Mesenchymal stem cell (in vitro differentiated cells and primary cell): Measurements from ENCODE around the gene ACBD5.

ENCODE experiments used
- DNase-seq: peaks from one replicate; pipeline ENCODE4 v3.0.0-alpha.2; 2013
- H2AFZ ChIP-seq: one replicate; pipeline ENCODE4 v1.6.1; 2013; ENCODE audit warnings: low read depth, mild to moderate bottlenecking, control low read depth, inconsistent platforms, low read length, moderate library complexity
- H2AK5ac ChIP-seq: 2 replicates; pipeline ENCODE4 v1.6.1; 2013; ENCODE audit warnings: low read length, moderate library complexity, mild to moderate bottlenecking, inconsistent platforms; ENCODE audit not compliant: severe bottlenecking
- H2BK120ac ChIP-seq: one replicate; pipeline ENCODE4 v1.6.1; 2013; ENCODE audit warnings: low read depth, mild to moderate bottlenecking, inconsistent platforms, low read length, moderate library complexity
- H2BK12ac ChIP-seq, 2 experiments: one replicate each; pipeline ENCODE4 v1.6.1; 2013; ENCODE audit warnings: inconsistent platforms in 2 of 2, low read length in 2 of 2, mild to moderate bottlenecking in 2 of 2, moderate library complexity in 2 of 2, control low read depth in 1 of 2
- H2BK15ac ChIP-seq: one replicate; pipeline ENCODE4 v1.6.1; 2013; ENCODE audit warnings: mild to moderate bottlenecking, low read depth, inconsistent platforms; ENCODE audit not compliant: poor library complexity, severe bottlenecking
- H2BK5ac ChIP-seq: 2 replicates; pipeline ENCODE4 v1.6.1; 2013; ENCODE audit warnings: low read depth, mild to moderate bottlenecking, low read length, control low read depth, inconsistent platforms; ENCODE audit not compliant: poor library complexity, severe bottlenecking
- H3K14ac ChIP-seq, 2 experiments: one replicate each; pipeline ENCODE4 v1.6.1; 2013; ENCODE audit warnings: inconsistent platforms in 2 of 2, low read length in 2 of 2, control low read depth in 1 of 2, mild to moderate bottlenecking in 1 of 2, moderate library complexity in 1 of 2
- H3K18ac ChIP-seq, 2 experiments: one replicate each; pipeline ENCODE4 v1.6.1; 2013; ENCODE audit warnings: inconsistent platforms in 2 of 2, low read length in 2 of 2, control low read depth in 1 of 2, low read depth in 1 of 2, mild to moderate bottlenecking in 1 of 2
- H3K23ac ChIP-seq, 2 experiments: one replicate each; pipeline ENCODE4 v1.6.1; 2013; ENCODE audit warnings: inconsistent platforms in 2 of 2, low read length in 2 of 2, mild to moderate bottlenecking in 2 of 2, moderate library complexity in 2 of 2, control low read depth in 1 of 2
- H3K27ac ChIP-seq: 2 replicates; pipeline ENCODE4 v1.5.1; 2013; ENCODE audit warnings: mild to moderate bottlenecking, moderate library complexity, low read length, control low read depth, inconsistent platforms; ENCODE audit not compliant: poor library complexity, severe bottlenecking
- H3K27me3 ChIP-seq, 2 experiments: 2 replicates each; pipeline versions ENCODE4 v1.6.1 to v1.7.0; 2013; ENCODE audit warnings: low read length in 2 of 2, mild to moderate bottlenecking in 2 of 2, moderate library complexity in 2 of 2, control low read depth in 1 of 2, inconsistent platforms in 1 of 2; ENCODE audit not compliant: control insufficient read depth in 1 of 2, insufficient read depth in 1 of 2
- H3K36me3 ChIP-seq, 2 experiments: 2 replicates each; pipeline versions ENCODE4 v1.6.1 to v1.7.0; 2013; ENCODE audit warnings: low read length in 2 of 2, control low read depth in 1 of 2, inconsistent platforms in 1 of 2, low read depth in 1 of 2, mild to moderate bottlenecking in 1 of 2; ENCODE audit not compliant: insufficient read depth in 2 of 2, control insufficient read depth in 1 of 2
- H3K4ac ChIP-seq, 2 experiments: one replicate each; pipeline ENCODE4 v1.6.1; 2013; ENCODE audit warnings: inconsistent platforms in 2 of 2, low read length in 2 of 2, mild to moderate bottlenecking in 2 of 2, moderate library complexity in 2 of 2, control low read depth in 1 of 2, low read depth in 1 of 2
- H3K4me1 ChIP-seq: 2 replicates; pipeline ENCODE4 v1.6.1; 2013; ENCODE audit warnings: low read depth, low read length, control low read depth; ENCODE audit not compliant: control insufficient read depth, insufficient read depth
- H3K4me2 ChIP-seq: 2 replicates; pipeline ENCODE4 v1.6.1; 2013; ENCODE audit warnings: low read length, mild to moderate bottlenecking, inconsistent platforms; ENCODE audit not compliant: poor library complexity, severe bottlenecking
- H3K4me3 ChIP-seq, 2 experiments: 2 replicates each; pipeline versions ENCODE4 v1.5.1 to v1.7.0; 2013; ENCODE audit warnings: low read length in 2 of 2, mild to moderate bottlenecking in 2 of 2, control low read depth in 1 of 2, low read depth in 1 of 2; ENCODE audit not compliant: insufficient read depth in 1 of 2
- H3K79me1 ChIP-seq: replicated peaks from 2 replicates; pipeline ENCODE4 v1.6.1; 2013; ENCODE audit warnings: mild to moderate bottlenecking, control low read depth, low read length, inconsistent platforms; ENCODE audit not compliant: poor library complexity, severe bottlenecking
- H3K9ac ChIP-seq: 2 replicates; pipeline ENCODE4 v1.7.0; 2013; ENCODE audit warnings: mild to moderate bottlenecking, low read length, moderate library complexity
- H3K9me3 ChIP-seq: 2 replicates; pipeline ENCODE4 v1.7.0; 2013; ENCODE audit warnings: mild to moderate bottlenecking, low read length; ENCODE audit not compliant: control insufficient read depth
- H4K8ac ChIP-seq: one replicate; pipeline ENCODE4 v1.6.1; 2013; ENCODE audit warnings: inconsistent platforms, mild to moderate bottlenecking, low read length, moderate library complexity
- H4K91ac ChIP-seq: one replicate; pipeline ENCODE4 v1.6.1; 2013; ENCODE audit warnings: mild to moderate bottlenecking, low read length, inconsistent platforms
- WGBS: methylation state at CpG from one replicate; pipeline ENCODE4 v1.1.7; 2013; ENCODE audit warnings: mixed read lengths; 5-methylcytosine and 5-hydroxymethylcytosine counted together

ACBD5 gene

DNA sequence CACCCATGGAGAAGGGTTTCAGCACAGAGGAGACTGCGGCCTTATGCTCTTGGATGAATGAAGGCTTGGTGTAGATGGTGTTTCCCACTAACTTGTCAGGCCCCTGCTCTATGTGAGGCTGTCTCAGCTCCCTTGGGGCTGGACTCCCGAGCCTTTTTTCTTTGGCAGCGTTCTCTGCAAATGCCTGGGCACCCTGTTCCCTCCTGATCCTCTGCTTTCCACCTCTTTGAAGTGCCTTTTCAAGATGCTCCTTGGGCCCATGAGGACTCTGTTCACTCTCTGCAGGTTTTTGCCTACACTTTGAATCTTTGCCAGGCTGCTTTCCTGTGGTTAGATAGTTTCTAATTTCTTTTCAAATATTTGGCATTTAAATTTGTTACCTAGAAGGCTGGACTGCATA, 6.8 kb upstream of the ACBD5 start:
- no peak overlapping the region for H3K18ac ChIP-seq
- H2AFZ ChIP-seq, result no peak overlapping the region
- H3K79me1 ChIP-seq, result peaks cover 2% of the 10 kb centered on the region
- H3K4ac ChIP-seq, result no peak overlapping the region
- no peak for DNase-seq
- no peak overlapping the region for H3K9ac ChIP-seq
- no peak overlapping the region for H3K27ac ChIP-seq
- H3K4me2 ChIP-seq, result no peak overlapping the region
- no peak overlapping the region for H3K4me3 ChIP-seq
- H2BK12ac ChIP-seq, result no peak overlapping the region
- H3K14ac ChIP-seq, result no peak overlapping the region
- WGBS, result 96% methylated on average over 3 of the region's 3 CpGs
- H2BK5ac ChIP-seq, result no peak overlapping the region
- H4K8ac ChIP-seq, result no peak overlapping the region
- no peak overlapping the region for H2BK120ac ChIP-seq
- H3K9me3 ChIP-seq, result no peaks in the 10 kb centered on the region
- H3K27me3 ChIP-seq, result no peaks in the 10 kb centered on the region
- H3K36me3 ChIP-seq, result peaks cover 0 to under 1% of the 10 kb centered on the region in 2 experiments
- no peak overlapping the region for H4K91ac ChIP-seq
- H3K23ac ChIP-seq, result no peak overlapping the region
- H2BK15ac ChIP-seq, result no peak overlapping the region
- H2AK5ac ChIP-seq, result no peak overlapping the region
- H3K4me1 ChIP-seq, result peaks cover 4% of the 10 kb centered on the region

DNA sequence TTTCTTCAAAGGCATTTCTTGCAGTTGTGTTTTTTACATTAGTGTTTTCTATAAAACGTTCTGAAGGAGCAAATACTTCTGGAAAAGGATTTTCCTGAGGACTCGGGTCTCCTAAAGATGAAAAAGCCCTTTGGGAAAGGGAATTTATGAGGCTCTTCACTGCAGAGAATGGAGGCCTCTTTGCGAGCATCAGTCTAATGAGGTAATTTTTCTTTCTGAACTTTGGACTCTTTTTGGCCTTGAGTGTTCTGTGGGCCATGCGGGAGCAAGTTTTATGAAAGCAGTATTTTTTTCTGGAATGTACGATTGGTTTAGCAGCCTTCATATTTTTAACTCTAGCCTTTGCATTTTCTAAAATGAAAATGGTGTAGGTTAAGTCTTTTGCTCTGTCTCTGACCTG, 6.4 kb upstream of the ACBD5 start:
- H3K9ac ChIP-seq, result no peak overlapping the region
- H4K8ac ChIP-seq, result no peak overlapping the region
- no peak overlapping the region for H3K4me2 ChIP-seq
- H4K91ac ChIP-seq, result no peak overlapping the region
- no peak overlapping the region for H3K27ac ChIP-seq
- no peak overlapping the region for H3K4me3 ChIP-seq
- no peak overlapping the region for H2BK12ac ChIP-seq
- H2BK5ac ChIP-seq, result no peak overlapping the region
- no peak overlapping the region for H2BK120ac ChIP-seq
- DNase-seq, result no peak
- H3K79me1 ChIP-seq, result peaks cover 2% of the 10 kb centered on the region
- no peak overlapping the region for H3K14ac ChIP-seq
- peaks cover 4% of the 10 kb centered on the region for H3K4me1 ChIP-seq
- no peaks in the 10 kb centered on the region for H3K9me3 ChIP-seq
- no peaks in the 10 kb centered on the region for H3K27me3 ChIP-seq
- WGBS, result 84% methylated on average over 5 of the region's 5 CpGs
- H3K36me3 ChIP-seq, result no peaks in the 10 kb centered on the region
- H2AK5ac ChIP-seq, result no peak overlapping the region
- no peak overlapping the region for H2BK15ac ChIP-seq
- no peak overlapping the region for H3K4ac ChIP-seq
- H3K18ac ChIP-seq, result no peak overlapping the region
- no peak overlapping the region for H3K23ac ChIP-seq
- H2AFZ ChIP-seq, result no peak overlapping the region

GRCh38 chr10:27245836-27246235, 5.2 kb upstream of the ACBD5 start:
- no peak overlapping the region for H2AK5ac ChIP-seq
- H3K9me3 ChIP-seq, result no peaks in the 10 kb centered on the region
- H3K9ac ChIP-seq, result no peak overlapping the region
- H3K18ac ChIP-seq, result no peak overlapping the region
- WGBS, result 75% methylated on average over 11 of the region's 11 CpGs
- no peak overlapping the region for H4K91ac ChIP-seq
- no peaks in the 10 kb centered on the region for H3K27me3 ChIP-seq
- no peak overlapping the region for H3K14ac ChIP-seq
- no peak overlapping the region for H2BK15ac ChIP-seq
- no peak overlapping the region for H4K8ac ChIP-seq
- H2BK12ac ChIP-seq, result no peak overlapping the region
- no peak overlapping the region for H3K23ac ChIP-seq
- H3K79me1 ChIP-seq, result peaks cover 2% of the 10 kb centered on the region
- H2BK5ac ChIP-seq, result no peak overlapping the region
- H3K4me2 ChIP-seq, result no peak overlapping the region
- no peak overlapping the region for H3K4ac ChIP-seq
- H2AFZ ChIP-seq, result no peak overlapping the region
- peaks cover 12% of the 10 kb centered on the region for H3K4me1 ChIP-seq
- H3K4me3 ChIP-seq, result no peak overlapping the region
- H2BK120ac ChIP-seq, result no peak overlapping the region
- no peaks in the 10 kb centered on the region for H3K36me3 ChIP-seq
- H3K27ac ChIP-seq, result no peak overlapping the region
- DNase-seq, result no peak

DNA sequence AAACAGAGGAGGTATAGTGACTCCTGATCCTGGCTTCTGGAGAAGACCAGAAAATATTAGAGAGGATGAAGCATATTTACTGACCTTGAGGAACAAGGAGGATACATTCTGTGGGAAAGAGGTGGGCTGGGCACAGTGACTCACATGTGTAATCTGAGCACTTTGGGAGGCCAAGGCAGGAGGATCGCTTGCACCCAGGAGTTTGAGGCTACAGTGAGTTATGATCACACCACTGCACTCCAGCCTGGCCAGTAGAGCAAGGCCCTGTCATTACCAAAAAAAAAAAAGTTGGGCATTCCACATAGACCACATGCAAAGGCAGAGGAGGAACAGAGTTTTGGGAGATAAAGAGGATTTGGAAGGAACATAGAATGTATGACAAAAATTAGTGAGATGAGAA, 4.4 kb upstream of the ACBD5 start:
- H3K4me2 ChIP-seq, result no peak overlapping the region
- no peak overlapping the region for H3K23ac ChIP-seq
- no peak overlapping the region for H2AFZ ChIP-seq
- H2BK5ac ChIP-seq, result no peak overlapping the region
- no peak overlapping the region for H3K14ac ChIP-seq
- H2AK5ac ChIP-seq, result no peak overlapping the region
- H3K9me3 ChIP-seq, result no peaks in the 10 kb centered on the region
- H3K9ac ChIP-seq, result no peak overlapping the region
- H3K4me1 ChIP-seq, result peaks cover 13% of the 10 kb centered on the region
- no peak overlapping the region for H3K4ac ChIP-seq
- H2BK15ac ChIP-seq, result no peak overlapping the region
- no peak overlapping the region for H2BK120ac ChIP-seq
- no peak overlapping the region for H4K8ac ChIP-seq
- WGBS, result 91% methylated on average over 1 of the region's 1 CpG
- H4K91ac ChIP-seq, result peak overlapping the region; percentile 34
- peaks cover 2% of the 10 kb centered on the region for H3K79me1 ChIP-seq
- no peak overlapping the region for H3K4me3 ChIP-seq
- no peaks in the 10 kb centered on the region for H3K36me3 ChIP-seq
- H2BK12ac ChIP-seq, result no peak overlapping the region
- no peak overlapping the region for H3K27ac ChIP-seq
- H3K18ac ChIP-seq, result no peak overlapping the region
- H3K27me3 ChIP-seq, result no peaks in the 10 kb centered on the region
- no peak for DNase-seq
